Suprapubic skin (tissue), 4 donors: ENCODE data around the gene CABP2. TPM values are rescaled to one million over a fixed set of nuclear protein-coding genes. Genes with fewer than 3 reads are reported as not detected.

ENCODE experiments used
- DNase-seq, 2 donors: peaks; one replicate each; pipeline ENCODE4 v3.0.0-alpha.2; 2019; ENCODE audit warnings: low spot score in 2 of 2
- H3K27ac ChIP-seq: fragments of 200-600 bp; sonication (generic); one replicate; pipeline ENCODE4 v1.5.1; 2019
- H3K27me3 ChIP-seq: fragments of 200-600 bp; sonication (generic); one replicate; pipeline ENCODE4 v1.5.1; 2019
- H3K36me3 ChIP-seq: fragments of 200-600 bp; sonication (generic); one replicate; pipeline ENCODE4 v1.5.1; 2019
- H3K4me1 ChIP-seq: fragments of 200-600 bp; sonication (generic); one replicate; pipeline ENCODE4 v1.5.1; 2019
- H3K4me3 ChIP-seq: fragments of 200-600 bp; sonication (generic); one replicate; pipeline ENCODE4 v1.5.1; 2019; ENCODE audit warnings: mild to moderate bottlenecking
- H3K9me3 ChIP-seq: fragments of 200-600 bp; sonication (generic); one replicate; pipeline ENCODE4 v1.5.1; 2019
- CTCF ChIP-seq, 2 donors: fragments of 200-600 bp in 1 of 2; fragments of 450-650 bp in 1 of 2; sonication (generic) in 1 of 2; IDR thresholded peaks; one replicate each; pipeline ENCODE4 v1.5.1; 2016 to 2019; ENCODE audit warnings: antibody characterized with exemption in 2 of 2, mild to moderate bottlenecking in 1 of 2, moderate library complexity in 1 of 2
- EP300 ChIP-seq: sonication (generic); formaldehyde crosslinking; IDR thresholded peaks from one replicate; pipeline ENCODE4 v1.6.1; 2017; ENCODE audit warnings: antibody characterized with exemption
- POLR2A ChIP-seq, 2 donors: fragments of 450-650 bp; IDR thresholded peaks; one replicate each; pipeline ENCODE4 v1.6.1; 2017; ENCODE audit warnings: antibody characterized with exemption in 2 of 2, mild to moderate bottlenecking in 2 of 2, moderate library complexity in 2 of 2
- POLR2AphosphoS5 ChIP-seq, 3 donors: sonication (generic); formaldehyde crosslinking; IDR thresholded peaks; one replicate each; pipeline ENCODE4 v1.6.1; 2017; ENCODE audit warnings: antibody characterized with exemption in 3 of 3
- WGBS: methylation state at CpG from one replicate; pipeline ENCODE4 v1.1.5; 2018; 5-methylcytosine and 5-hydroxymethylcytosine counted together
- total RNA-seq, 4 donors: library from RNA; depleted of rRNA; stranded (reverse); fragments of >200 nt; gene quantifications; one replicate each; pipeline ENCODE4 v1.1.0, GENCODE V29; 2016

CABP2 gene
- total RNA-seq, 4 donors from 2014 or later, result not detected

DNA sequence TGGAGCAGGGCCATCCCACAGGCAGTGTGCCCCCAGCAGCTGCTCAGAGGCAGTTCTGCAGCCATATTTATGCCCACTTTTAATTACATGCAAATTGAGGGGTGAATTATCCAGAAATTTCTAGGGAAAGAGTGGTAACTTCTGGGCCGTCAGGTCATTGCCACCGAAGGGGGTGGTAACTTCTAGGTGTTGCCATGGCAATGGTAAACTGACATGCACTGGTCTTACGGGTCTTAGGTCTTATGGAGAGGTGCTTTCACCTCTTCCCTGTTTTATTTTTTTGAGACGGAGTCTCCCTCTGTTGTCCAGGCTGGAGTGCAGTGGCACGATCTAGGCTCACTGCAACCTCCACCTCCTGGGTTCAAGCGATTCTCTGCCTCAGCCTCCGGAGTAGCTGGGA, 50.4 kb downstream of the CABP2 start:
- peaks cover 2% of the 10 kb centered on the region for H3K27me3 ChIP-seq
- no peak overlapping the region for H3K4me3 ChIP-seq
- WGBS, result 75% methylated on average over 7 of the region's 7 CpGs
- TF ChIP-seq POLR2A (IDR thresholded peaks at IDR 0.05) (no peak), CTCF (IDR thresholded peaks at IDR 0.05) (no peak), POLR2AphosphoS5 (IDR thresholded peaks at IDR 0.05) (no peak), EP300 (no peak)
- DNase-seq, result no peak
- H3K27ac ChIP-seq, result no peak overlapping the region
- H3K4me1 ChIP-seq, result peaks cover 15% of the 10 kb centered on the region
- H3K9me3 ChIP-seq, result no peaks in the 10 kb centered on the region
- H3K36me3 ChIP-seq, result no peaks in the 10 kb centered on the region

DNA sequence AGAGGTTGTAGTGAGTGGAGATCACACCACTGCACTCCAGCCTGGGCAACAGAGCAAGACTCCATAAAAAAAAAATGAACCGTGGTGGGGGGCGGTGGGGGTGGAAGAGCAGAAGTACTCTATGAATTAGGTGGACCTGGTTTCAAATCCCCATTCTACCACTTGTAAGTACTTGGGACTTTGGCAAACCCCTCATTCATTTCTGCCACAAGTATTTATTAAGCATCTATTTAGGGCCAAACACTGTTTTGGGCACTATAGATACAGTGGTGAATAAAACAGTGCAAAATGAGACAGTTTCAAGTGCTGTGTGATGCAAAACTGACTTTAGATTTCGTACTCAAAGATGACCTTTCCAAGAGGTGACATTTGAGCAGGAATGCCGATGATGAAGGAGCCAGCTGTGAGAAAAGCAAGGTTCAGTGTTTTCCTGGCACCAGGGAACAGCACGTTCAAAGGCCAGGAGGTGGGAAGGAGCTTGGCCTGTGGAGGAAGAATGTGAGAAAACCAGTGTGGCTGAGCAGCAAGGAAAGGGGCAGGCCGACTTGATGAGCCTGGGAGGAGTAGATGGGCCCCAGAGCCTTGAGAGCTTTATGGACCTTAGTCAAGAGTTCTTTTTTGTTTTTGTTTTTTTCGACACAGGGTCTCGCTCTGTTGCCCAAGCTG, 52.8 kb downstream of the CABP2 start:
- Histone ChIP-seq H3K4me1 (peaks cover 35% of the 10 kb centered on the region), H3K27me3 (no peaks in the 10 kb centered on the region), H3K36me3 (no peaks in the 10 kb centered on the region), H3K9me3 (no peaks in the 10 kb centered on the region), H3K27ac (no peak overlapping the region), H3K4me3 (no peak overlapping the region)
- TF ChIP-seq CTCF (IDR thresholded peaks at IDR 0.05) (no peak), POLR2AphosphoS5 (IDR thresholded peaks at IDR 0.05) (no peak), POLR2A (IDR thresholded peaks at IDR 0.05) (no peak), EP300 (no peak)
- DNase-seq, result no peak
- WGBS, result 79% methylated on average over 8 of the region's 8 CpGs

- TF ChIP-seq POLR2AphosphoS5 (IDR thresholded peaks at IDR 0.05), result no peak
- WGBS, result 7% methylated on average over 9 of the region's 9 CpGs
- peaks cover 44% of the 10 kb centered on the region for H3K4me1 ChIP-seq
- no peak for DNase-seq
- H3K27me3 ChIP-seq, result no peaks in the 10 kb centered on the region
- H3K36me3 ChIP-seq, result no peaks in the 10 kb centered on the region
- H3K4me3 ChIP-seq, result peak overlapping the region; percentile 96
- peak overlapping the region; percentile 96 for H3K27ac ChIP-seq
- no peaks in the 10 kb centered on the region for H3K9me3 ChIP-seq
Observed at GRCh38 chr11:67469508-67469811, 53.8 kb downstream of the CABP2 start.

Other genes starting within 250 kb of the CABP2 start
- gene ANKRD13D, start 234.1 kb downstream of the CABP2 start, total RNA-seq, result 100 to 1,000 TPM in 1 of 4 donors, 10 to 100 TPM in 3; 55.7 to 154 (median 77.2) TPM
- 100 to 1,000 TPM in 1 of 4 donors, 10 to 100 TPM in 3; 49.4 to 107 (median 63.9) TPM for gene SSH3, start 219.9 kb downstream of the CABP2 start, total RNA-seq
- gene POLD4, start 169.9 kb downstream of the CABP2 start, total RNA-seq, result 10 to 100 TPM; 54.5 to 75.7 (median 65.0) TPM
- gene CLCF1, start 149.8 kb downstream of the CABP2 start, total RNA-seq, result 1 to 10 TPM; 2.7 to 5.5 (median 4.0) TPM
- gene RAD9A, start 131.5 kb downstream of the CABP2 start, total RNA-seq, result 10 to 100 TPM; 24.1 to 86.9 (median 28.5) TPM
- 100 to 1,000 TPM in 3 of 4 donors, 10 to 100 TPM in 1; 75.6 to 158 (median 121) TPM for gene PPP1CA, start 121.6 kb downstream of the CABP2 start, total RNA-seq
- gene TBC1D10C, start 119.4 kb downstream of the CABP2 start, total RNA-seq, result under 1 TPM; 0.26 to 0.64 (median 0.52) TPM
- gene CARNS1, start 107.8 kb downstream of the CABP2 start, total RNA-seq, result under 1 TPM; 0.21 to 0.94 (median 0.74) TPM
- gene RPS6KB2, start 95.0 kb downstream of the CABP2 start, total RNA-seq, result 100 to 1,000 TPM; 147 to 193 (median 158) TPM
- 1 to 10 TPM in 2 of 4 donors, under 1 TPM in 2; 0.59 to 4.3 (median 2.0) TPM for gene PTPRCAP, start 85.8 kb downstream of the CABP2 start, total RNA-seq
- gene CORO1B, start 80.0 kb downstream of the CABP2 start, total RNA-seq, result 10 to 100 TPM; 46.7 to 64.2 (median 47.1) TPM
- gene GPR152, start 70.7 kb downstream of the CABP2 start, total RNA-seq, result under 1 TPM in 1 of 4 donors, not detected in 3; 0.34 TPM
- gene CABP4, start 68.1 kb downstream of the CABP2 start, total RNA-seq, result 1 to 10 TPM in 1 of 4 donors, under 1 TPM in 2, not detected in 1; 0.38 to 2.5 (median 0.72) TPM
- gene TMEM134, start 54.2 kb downstream of the CABP2 start, total RNA-seq, result 100 to 1,000 TPM; 131 to 376 (median 207) TPM
- 10 to 100 TPM; 30.5 to 58.4 (median 42.2) TPM for gene AIP, start 40.4 kb downstream of the CABP2 start, total RNA-seq
- gene PITPNM1, start 18.1 kb downstream of the CABP2 start, total RNA-seq, result 10 to 100 TPM; 12.4 to 25.7 (median 19.7) TPM
- gene CDK2AP2, start 15.3 kb downstream of the CABP2 start, total RNA-seq, result 10 to 100 TPM; 16.7 to 44.6 (median 30.9) TPM
- gene GSTP1, start 60.4 kb upstream of the CABP2 start, total RNA-seq, result 1,000 to 10,000 TPM in 3 of 4 donors, 100 to 1,000 TPM in 1; 564 to 1,559 (median 1,256) TPM
- 100 to 1,000 TPM; 200 to 361 (median 275) TPM for gene NDUFV1, start 83.5 kb upstream of the CABP2 start, total RNA-seq
- gene NUDT8, start 106.5 kb upstream of the CABP2 start, total RNA-seq, result 10 to 100 TPM; 33.9 to 48.8 (median 46.3) TPM
- gene TBX10, start 116.3 kb upstream of the CABP2 start, total RNA-seq, result not detected
- not detected for gene ACY3, start 127.3 kb upstream of the CABP2 start, total RNA-seq
- 100 to 1,000 TPM in 2 of 4 donors, 10 to 100 TPM in 2; 90.0 to 176 (median 105) TPM for gene ALDH3B2, start 151.2 kb upstream of the CABP2 start, total RNA-seq